Measurements from ENCODE around the gene NUP35. TPM values are rescaled to one million over a fixed set of nuclear protein-coding genes. Genes with fewer than 3 reads are reported as not detected.

NUP35 gene
- total RNA-seq, 2 experiments from 2014 or later, result 18.8 to 21.3 TPM

DNA sequence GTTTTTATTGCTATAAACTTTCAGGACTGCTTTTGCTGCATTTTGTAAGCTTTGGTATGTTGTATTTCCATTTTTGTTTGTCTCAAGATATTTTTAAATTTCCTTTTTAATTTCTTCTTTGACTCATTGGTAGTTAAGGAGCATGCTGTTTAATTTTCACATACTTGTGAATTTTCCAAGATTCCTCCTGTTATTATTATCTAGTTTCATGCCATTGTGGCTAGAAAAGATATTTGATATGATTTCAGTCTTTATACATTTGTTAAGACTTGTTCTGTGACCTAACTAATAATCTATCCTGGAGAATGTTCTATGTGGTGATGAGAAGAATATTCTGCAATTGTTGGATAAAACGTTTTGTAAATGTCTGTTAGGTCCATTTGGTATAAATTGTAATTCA lies 62.1 kb downstream of the NUP35 start:
- CTCF ChIA-PET, result no interaction called here
- H3K4me1 Mint-ChIP-seq (ENCODE audit: low read depth), result no peaks in the 10 kb centered on the region
- H3K27ac Mint-ChIP-seq, result no peak overlapping the region
- no peak for ATAC-seq
- H3K4me3 Mint-ChIP-seq, result no peak overlapping the region
- POLR2A ChIA-PET, result no interaction called here
- peaks cover 63% of the 10 kb centered on the region for H3K36me3 Mint-ChIP-seq (ENCODE audit: low read depth)
- H3K9me3 Mint-ChIP-seq (ENCODE audit: insufficient read depth), result peaks cover 19% of the 10 kb centered on the region
- no peaks in the 10 kb centered on the region for H3K27me3 Mint-ChIP-seq (ENCODE audit: low read depth)
- no peak for DNase-seq

- peaks cover 19% of the 10 kb centered on the region for H3K9me3 Mint-ChIP-seq (ENCODE audit: insufficient read depth)
- no peak overlapping the region for H3K4me3 Mint-ChIP-seq
- DNase-seq, result no peak
- H3K27ac Mint-ChIP-seq, result no peak overlapping the region
- H3K27me3 Mint-ChIP-seq (ENCODE audit: low read depth), result no peaks in the 10 kb centered on the region
- no peak for ATAC-seq
- H3K36me3 Mint-ChIP-seq (ENCODE audit: low read depth), result peaks cover 60% of the 10 kb centered on the region
- CTCF ChIA-PET, result no interaction called here
- POLR2A ChIA-PET, result no interaction called here
- H3K4me1 Mint-ChIP-seq (ENCODE audit: low read depth), result no peaks in the 10 kb centered on the region
Observed at GRCh38 chr2:183186766-183187165, 62.5 kb downstream of the NUP35 start.

DNA sequence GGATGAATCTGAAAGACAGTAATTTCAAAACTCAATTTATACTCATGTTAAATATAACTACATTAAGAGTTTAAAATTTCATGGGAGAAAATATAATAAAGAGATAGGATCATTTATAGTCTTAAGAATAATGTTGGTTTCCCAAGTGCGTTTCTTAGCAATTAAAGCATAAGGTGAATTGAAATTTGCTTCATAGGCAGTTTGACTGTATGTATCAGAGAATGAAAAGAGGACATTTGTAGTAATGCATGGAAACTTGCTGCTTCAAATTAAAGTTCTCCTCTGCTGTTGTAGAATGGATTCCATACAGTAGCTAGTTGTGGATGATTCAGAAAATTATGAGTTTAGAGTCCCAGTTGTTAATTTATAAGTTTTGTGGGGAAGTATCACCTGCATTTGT lies 68.1 kb downstream of the NUP35 start:
- H3K36me3 Mint-ChIP-seq (ENCODE audit: low read depth), result peaks cover 34% of the 10 kb centered on the region
- H3K27ac Mint-ChIP-seq, result no peak overlapping the region
- H3K4me1 Mint-ChIP-seq (ENCODE audit: low read depth), result no peaks in the 10 kb centered on the region
- H3K27me3 Mint-ChIP-seq (ENCODE audit: low read depth), result no peaks in the 10 kb centered on the region
- no peaks in the 10 kb centered on the region for H3K9me3 Mint-ChIP-seq (ENCODE audit: insufficient read depth)
- H3K4me3 Mint-ChIP-seq, result no peak overlapping the region
- ChIA-PET CTCF (no interaction called here), POLR2A (interaction anchor here (0.6 kb wide), 1 partner anchor 64 kb away, joined by 3 read pairs; no protein-coding TSS in a partner anchor)
- DNase-seq (no peak), ATAC-seq (no peak)

GRCh38 chr2:183193904-183194303 lies 69.7 kb downstream of the NUP35 start:
- peaks cover 34% of the 10 kb centered on the region for H3K36me3 Mint-ChIP-seq (ENCODE audit: low read depth)
- H3K4me1 Mint-ChIP-seq (ENCODE audit: low read depth), result no peaks in the 10 kb centered on the region
- POLR2A ChIA-PET, result no interaction called here
- ATAC-seq, result no peak
- no peak overlapping the region for H3K4me3 Mint-ChIP-seq
- H3K27me3 Mint-ChIP-seq (ENCODE audit: low read depth), result no peaks in the 10 kb centered on the region
- H3K27ac Mint-ChIP-seq, result no peak overlapping the region
- DNase-seq, result no peak
- CTCF ChIA-PET, result no interaction called here
- H3K9me3 Mint-ChIP-seq (ENCODE audit: insufficient read depth), result no peaks in the 10 kb centered on the region

- no peak overlapping the region for H3K27ac Mint-ChIP-seq
- H3K27me3 Mint-ChIP-seq (ENCODE audit: low read depth), result no peaks in the 10 kb centered on the region
- H3K36me3 Mint-ChIP-seq (ENCODE audit: low read depth), result peaks cover 35% of the 10 kb centered on the region
- POLR2A ChIA-PET, result no interaction called here
- CTCF ChIA-PET, result no interaction called here
- H3K4me1 Mint-ChIP-seq (ENCODE audit: low read depth), result no peaks in the 10 kb centered on the region
- no peak overlapping the region for H3K4me3 Mint-ChIP-seq
- ATAC-seq (no peak), DNase-seq (no peak)
- H3K9me3 Mint-ChIP-seq (ENCODE audit: insufficient read depth), result no peaks in the 10 kb centered on the region
Observed at GRCh38 chr2:183195397-183195796, 71.2 kb downstream of the NUP35 start.

DNA sequence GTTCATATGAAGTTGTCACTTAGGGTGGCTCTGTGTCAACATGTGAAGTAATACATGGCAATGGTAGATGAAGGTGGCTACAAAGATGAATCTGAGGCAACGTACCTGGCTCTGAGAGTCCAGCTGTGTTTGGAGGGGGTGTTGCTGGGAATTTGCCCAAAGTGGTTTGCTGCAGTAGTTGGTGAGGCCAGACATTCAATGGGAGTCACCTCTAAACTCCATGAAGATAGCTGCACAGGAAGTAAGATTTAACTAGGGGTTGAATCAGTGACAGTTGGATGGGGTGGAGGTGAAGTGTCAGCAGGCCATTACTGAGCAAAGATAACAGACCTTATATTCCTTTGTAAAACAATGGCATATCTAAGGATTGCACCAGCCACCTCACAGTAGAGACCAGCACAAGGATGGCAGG lies 71.8 kb downstream of the NUP35 start:
- ATAC-seq (no peak), DNase-seq (no peak)
- H3K4me3 Mint-ChIP-seq, result no peak overlapping the region
- POLR2A ChIA-PET, result no interaction called here
- H3K4me1 Mint-ChIP-seq (ENCODE audit: low read depth), result no peaks in the 10 kb centered on the region
- H3K36me3 Mint-ChIP-seq (ENCODE audit: low read depth), result peaks cover 33% of the 10 kb centered on the region
- H3K9me3 Mint-ChIP-seq (ENCODE audit: insufficient read depth), result no peaks in the 10 kb centered on the region
- no peak overlapping the region for H3K27ac Mint-ChIP-seq
- no peaks in the 10 kb centered on the region for H3K27me3 Mint-ChIP-seq (ENCODE audit: low read depth)
- CTCF ChIA-PET, result no interaction called here

DNA sequence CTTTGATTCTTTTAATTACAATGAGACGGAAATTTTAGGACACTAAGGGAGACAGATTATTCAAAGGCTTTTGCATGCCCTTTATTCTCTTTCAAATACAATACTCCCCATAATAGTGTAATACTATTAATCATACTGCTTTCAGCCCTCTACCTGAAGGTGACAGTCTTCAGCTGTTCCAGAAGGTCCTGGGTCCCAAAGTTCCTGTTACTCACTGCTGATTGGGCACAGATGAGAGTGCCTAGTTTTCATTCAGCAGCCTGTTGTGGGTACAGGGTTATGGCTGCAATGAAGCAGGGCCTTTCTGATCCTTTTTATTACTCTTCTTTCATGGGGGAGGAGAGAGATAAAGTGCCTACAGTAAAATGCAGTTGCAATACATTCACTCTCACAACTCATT lies 80.2 kb downstream of the NUP35 start:
- DNase-seq (no peak), ATAC-seq (no peak)
- ChIA-PET POLR2A (no interaction called here), CTCF (no interaction called here)
- Mint-ChIP-seq H3K36me3 (ENCODE audit: low read depth) (no peaks in the 10 kb centered on the region), H3K4me3 (no peak overlapping the region), H3K27me3 (ENCODE audit: low read depth) (no peaks in the 10 kb centered on the region), H3K4me1 (ENCODE audit: low read depth) (no peaks in the 10 kb centered on the region), H3K9me3 (ENCODE audit: insufficient read depth) (no peaks in the 10 kb centered on the region), H3K27ac (no peak overlapping the region)

GRCh38 chr2:183207110-183207509 lies 82.9 kb downstream of the NUP35 start:
- Mint-ChIP-seq H3K9me3 (ENCODE audit: insufficient read depth) (no peaks in the 10 kb centered on the region), H3K27me3 (ENCODE audit: low read depth) (no peaks in the 10 kb centered on the region), H3K27ac (no peak overlapping the region), H3K4me1 (ENCODE audit: low read depth) (peaks cover 6% of the 10 kb centered on the region), H3K4me3 (no peak overlapping the region), H3K36me3 (ENCODE audit: low read depth) (peaks cover 5% of the 10 kb centered on the region)
- ATAC-seq (no peak), DNase-seq (no peak)
- CTCF ChIA-PET, result no interaction called here
- POLR2A ChIA-PET, result no interaction called here

- no peaks in the 10 kb centered on the region for H3K27me3 Mint-ChIP-seq (ENCODE audit: low read depth)
- H3K9me3 Mint-ChIP-seq (ENCODE audit: insufficient read depth), result no peaks in the 10 kb centered on the region
- H3K27ac Mint-ChIP-seq, result no peak overlapping the region
- DNase-seq (no peak), ATAC-seq (no peak)
- peaks cover 5% of the 10 kb centered on the region for H3K36me3 Mint-ChIP-seq (ENCODE audit: low read depth)
- ChIA-PET CTCF (no interaction called here), POLR2A (no interaction called here)
- peaks cover 20% of the 10 kb centered on the region for H3K4me1 Mint-ChIP-seq (ENCODE audit: low read depth)
- no peak overlapping the region for H3K4me3 Mint-ChIP-seq
Observed at GRCh38 chr2:183209395-183210028, 85.3 kb downstream of the NUP35 start.

Other genes with a start within 250 kb of the NUP35 start
- gene NCKAP1, start 86.0 kb upstream of the NUP35 start, total RNA-seq, result under 1 TPM; 0.50 to 0.52 TPM
- under 1 TPM; 0.39 to 0.68 TPM for gene DUSP19, start 45.7 kb upstream of the NUP35 start, total RNA-seq

Measured in activated CD8-positive, alpha-beta T cell treated with anti-CD3 and anti-CD28 coated beads, Interleukin-2, amount 10 ng/mL, durations not matched to agents 7 days and 5 days (primary cell).